ENCODE measurements around the gene METTL25.
A peak's percentile ranks its signal among the peaks of the same experiment; 100 is the strongest.

Gene METTL25, protein sequence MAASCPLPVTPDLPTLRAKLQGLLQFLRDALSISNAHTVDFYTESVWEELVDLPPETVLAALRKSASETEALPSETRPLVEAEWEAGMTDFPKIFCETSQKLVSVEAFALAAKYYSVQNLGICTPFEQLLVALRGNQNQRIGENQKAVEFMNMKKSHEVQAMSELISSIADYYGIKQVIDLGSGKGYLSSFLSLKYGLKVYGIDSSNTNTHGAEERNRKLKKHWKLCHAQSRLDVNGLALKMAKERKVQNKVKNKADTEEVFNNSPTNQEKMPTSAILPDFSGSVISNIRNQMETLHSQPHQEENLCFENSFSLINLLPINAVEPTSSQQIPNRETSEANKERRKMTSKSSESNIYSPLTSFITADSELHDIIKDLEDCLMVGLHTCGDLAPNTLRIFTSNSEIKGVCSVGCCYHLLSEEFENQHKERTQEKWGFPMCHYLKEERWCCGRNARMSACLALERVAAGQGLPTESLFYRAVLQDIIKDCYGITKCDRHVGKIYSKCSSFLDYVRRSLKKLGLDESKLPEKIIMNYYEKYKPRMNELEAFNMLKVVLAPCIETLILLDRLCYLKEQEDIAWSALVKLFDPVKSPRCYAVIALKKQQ

DNA sequence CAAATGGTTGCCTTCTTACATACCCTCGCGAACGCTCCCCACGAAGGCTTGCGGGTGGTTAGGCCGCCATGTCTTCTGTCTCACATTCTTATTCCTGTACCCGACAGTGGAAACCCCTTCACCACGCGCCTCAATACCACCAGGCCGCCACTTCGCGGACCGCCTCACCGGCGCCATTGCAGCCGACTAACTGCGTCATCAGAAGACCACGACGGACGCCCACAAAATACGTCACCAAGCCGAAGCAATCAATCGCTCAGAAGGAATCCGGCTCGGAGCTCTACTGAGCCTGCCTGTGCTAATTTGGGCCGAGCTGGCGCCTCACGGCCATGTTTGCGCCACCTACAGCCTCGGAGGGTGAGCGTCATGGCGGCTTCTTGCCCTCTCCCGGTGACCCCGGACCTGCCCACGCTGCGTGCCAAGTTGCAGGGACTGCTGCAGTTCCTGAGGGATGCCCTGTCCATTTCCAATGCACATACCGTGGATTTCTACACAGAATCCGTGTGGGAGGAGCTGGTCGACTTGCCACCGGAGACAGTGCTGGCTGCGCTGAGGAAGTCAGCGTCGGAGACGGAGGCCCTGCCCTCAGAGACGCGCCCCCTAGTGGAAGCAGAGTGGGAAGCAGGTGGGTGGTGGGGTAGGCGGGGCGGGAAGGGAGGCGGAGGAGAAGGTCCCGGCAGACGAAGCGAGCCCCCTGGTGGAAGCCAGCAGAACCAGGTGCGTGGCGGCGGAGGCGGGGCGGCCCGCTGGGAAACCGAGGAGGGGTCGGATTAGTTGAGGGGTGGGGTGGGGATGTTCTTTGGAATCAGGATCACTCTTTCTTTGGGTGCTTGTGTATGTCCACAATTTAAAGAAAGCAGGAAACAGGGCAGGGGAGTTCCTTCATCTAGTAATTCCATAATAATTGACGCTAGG, at the start of gene METTL25, which contains the start of gene CCDC59:
METTL25 (plus strand) TSS at position 330 of the 915 bp plus-strand sequence; CDS start at position 367, 37 bp downstream.
CCDC59 (minus strand) TSS at position 188 of the 915 bp plus-strand sequence; CDS start at position 177, 11 bp downstream.
- TF ChIP-seq, protein P1, sequence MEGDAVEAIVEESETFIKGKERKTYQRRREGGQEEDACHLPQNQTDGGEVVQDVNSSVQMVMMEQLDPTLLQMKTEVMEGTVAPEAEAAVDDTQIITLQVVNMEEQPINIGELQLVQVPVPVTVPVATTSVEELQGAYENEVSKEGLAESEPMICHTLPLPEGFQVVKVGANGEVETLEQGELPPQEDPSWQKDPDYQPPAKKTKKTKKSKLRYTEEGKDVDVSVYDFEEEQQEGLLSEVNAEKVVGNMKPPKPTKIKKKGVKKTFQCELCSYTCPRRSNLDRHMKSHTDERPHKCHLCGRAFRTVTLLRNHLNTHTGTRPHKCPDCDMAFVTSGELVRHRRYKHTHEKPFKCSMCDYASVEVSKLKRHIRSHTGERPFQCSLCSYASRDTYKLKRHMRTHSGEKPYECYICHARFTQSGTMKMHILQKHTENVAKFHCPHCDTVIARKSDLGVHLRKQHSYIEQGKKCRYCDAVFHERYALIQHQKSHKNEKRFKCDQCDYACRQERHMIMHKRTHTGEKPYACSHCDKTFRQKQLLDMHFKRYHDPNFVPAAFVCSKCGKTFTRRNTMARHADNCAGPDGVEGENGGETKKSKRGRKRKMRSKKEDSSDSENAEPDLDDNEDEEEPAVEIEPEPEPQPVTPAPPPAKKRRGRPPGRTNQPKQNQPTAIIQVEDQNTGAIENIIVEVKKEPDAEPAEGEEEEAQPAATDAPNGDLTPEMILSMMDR (IDR thresholded peaks at IDR 0.05; ENCODE audit: insufficient read depth, low read depth, low read length, missing control alignments): peak; percentile 94
- DNase-seq (ENCODE audit: low read depth): peak; percentile 98
- H3K4me3 ChIP-seq (ENCODE audit: low read depth, low read length): peak within 1 kb of the TSS; percentile 68

DNA sequence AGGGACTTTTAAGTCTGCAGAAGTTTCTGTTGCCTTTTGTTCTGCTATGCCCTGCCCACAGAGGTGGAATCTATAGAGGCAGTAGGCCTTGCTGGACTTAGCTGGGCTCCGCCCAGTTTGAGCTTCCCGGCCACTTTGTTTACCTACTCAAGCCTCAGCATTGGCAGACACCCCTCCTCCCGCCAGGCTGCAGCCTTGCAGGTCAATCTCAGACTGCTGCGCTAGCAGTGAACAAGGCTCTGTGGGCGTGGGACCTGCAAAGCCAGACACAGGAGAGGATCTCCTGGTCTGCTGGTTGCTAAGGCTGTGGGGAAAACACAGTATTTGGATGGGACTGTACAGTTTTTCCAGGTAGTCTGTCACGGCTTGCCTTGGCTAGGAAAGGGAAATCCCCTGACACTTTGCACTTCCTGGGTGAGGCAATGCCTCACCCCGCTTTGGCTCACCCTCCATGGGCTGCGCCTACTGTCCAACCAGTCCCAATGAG, 43.9 kb upstream of the METTL25 start:
- no peak overlapping the region for H3K4me3 ChIP-seq (ENCODE audit: low read depth, low read length)
- TF ChIP-seq, protein P1 (IDR thresholded peaks at IDR 0.05; ENCODE audit: insufficient read depth, low read depth, low read length, missing control alignments): no peak
- DNase-seq (ENCODE audit: low read depth): no peak

GRCh38 chr12:82319276-82319675, 39.1 kb upstream of the METTL25 start:
- no peak overlapping the region for H3K4me3 ChIP-seq (ENCODE audit: low read depth, low read length)
- no peak for DNase-seq (ENCODE audit: low read depth)
- TF ChIP-seq, protein P1 (IDR thresholded peaks at IDR 0.05; ENCODE audit: insufficient read depth, low read depth, low read length, missing control alignments): no peak

DNA sequence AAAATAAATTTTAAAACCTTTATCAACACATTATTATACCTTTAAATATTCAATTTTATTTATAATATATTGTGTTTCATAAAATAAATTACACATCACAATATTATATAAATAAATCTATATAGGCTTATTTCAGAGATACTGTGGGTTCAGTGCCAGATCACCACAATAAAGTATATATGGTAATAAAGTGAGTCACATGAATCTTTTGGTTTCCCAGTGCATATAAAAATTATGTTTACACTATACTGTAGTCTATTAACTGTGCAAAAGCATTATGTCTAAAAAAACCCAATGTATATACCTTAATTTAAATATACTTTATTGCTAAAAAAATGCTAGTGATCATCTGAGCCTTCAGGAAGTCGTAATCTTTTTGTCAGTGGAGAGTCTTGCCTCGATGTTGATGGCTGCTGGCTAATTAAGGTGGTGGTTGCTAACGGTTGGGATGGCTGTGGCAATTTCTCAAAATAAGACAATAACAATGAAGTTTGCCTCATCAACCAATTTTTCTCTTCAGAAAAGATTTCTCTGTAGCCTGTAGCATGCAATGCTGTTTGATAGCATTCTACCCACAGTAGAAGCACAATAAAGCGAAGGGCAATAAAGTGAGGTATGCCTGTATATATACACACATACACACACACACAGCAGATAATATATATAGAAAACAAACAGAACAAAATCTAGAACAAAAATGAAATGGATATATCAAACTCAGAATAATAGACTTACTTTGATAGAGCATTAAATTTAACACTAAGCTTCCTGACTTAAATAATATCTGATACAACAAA, 32.6 kb upstream of the METTL25 start:
- TF ChIP-seq, protein P1 (IDR thresholded peaks at IDR 0.05; ENCODE audit: insufficient read depth, low read depth, low read length, missing control alignments): no peak
- no peak overlapping the region for H3K4me3 ChIP-seq (ENCODE audit: low read depth, low read length)
- no peak for DNase-seq (ENCODE audit: low read depth)

DNA sequence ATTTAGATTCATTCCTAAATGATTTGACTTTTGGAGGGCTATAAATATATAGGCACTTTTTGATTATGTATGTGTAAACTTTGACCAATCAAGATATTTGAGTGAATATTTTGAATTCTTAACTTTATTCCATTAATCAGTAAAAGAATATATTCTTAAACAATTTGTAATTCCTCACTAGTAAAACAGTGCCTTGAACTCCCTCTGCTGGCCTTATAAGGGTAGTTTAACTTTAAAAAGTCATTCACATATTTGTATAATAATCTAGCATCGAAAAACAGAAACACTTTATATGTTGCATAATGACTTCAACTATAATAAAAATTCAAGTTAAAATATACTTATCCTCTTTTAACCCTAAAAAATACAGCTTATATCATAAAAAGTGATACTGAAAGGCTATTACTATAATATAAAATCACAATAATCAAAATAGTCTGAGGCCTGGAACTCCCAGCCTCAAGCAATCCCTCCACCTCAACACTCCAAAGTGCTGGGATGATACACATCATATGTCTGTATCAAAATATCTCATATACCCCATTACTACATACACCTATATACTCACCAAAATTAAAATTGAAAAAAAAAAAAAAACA, 31.3 kb upstream of the METTL25 start:
- H3K4me3 ChIP-seq (ENCODE audit: low read depth, low read length): no peak overlapping the region
- DNase-seq (ENCODE audit: low read depth): peak; percentile 16
- TF ChIP-seq, protein P1 (IDR thresholded peaks at IDR 0.05; ENCODE audit: insufficient read depth, low read depth, low read length, missing control alignments): peak; percentile 24
